C4-2B (cell line): ENCODE measurements around the gene TBC1D32.

Experiments used
- CTCF ChIP-seq: fragments of 450-650 bp; conservative IDR thresholded peaks from 2 replicates; pipeline ENCODE4 v1.5.1; 2017; ENCODE audit warnings: mild to moderate bottlenecking
- ZFX ChIP-seq: fragments of 450-650 bp; IDR thresholded peaks from 2 replicates; pipeline ENCODE4 v1.6.1; 2017

GRCh38 chr6:121161886-121162285 is 172.4 kb downstream of the TBC1D32 start:
- TF ChIP-seq CTCF (no peak), ZFX (no peak)
